C4-2B (cell line): ENCODE measurements around the gene DNA2.
"Not testable (repeated sequence)": the region's sequence is repeated elsewhere in the genome, so short reads cannot be mapped to it uniquely, and the experiment has no call there.

Experiments used
- H3K27ac ChIP-seq: fragments of 450-650 bp; 2 replicates; pipeline ENCODE4 v1.5.1; 2017
- ZFX ChIP-seq: fragments of 450-650 bp; IDR thresholded peaks from 2 replicates; pipeline ENCODE4 v1.6.1; 2017
- TF ChIP-seq, protein P1 (sequence below): fragments of 450-650 bp; conservative IDR thresholded peaks from 2 replicates; pipeline ENCODE4 v1.5.1; 2017; ENCODE audit warnings: mild to moderate bottlenecking

DNA2 gene

DNA sequence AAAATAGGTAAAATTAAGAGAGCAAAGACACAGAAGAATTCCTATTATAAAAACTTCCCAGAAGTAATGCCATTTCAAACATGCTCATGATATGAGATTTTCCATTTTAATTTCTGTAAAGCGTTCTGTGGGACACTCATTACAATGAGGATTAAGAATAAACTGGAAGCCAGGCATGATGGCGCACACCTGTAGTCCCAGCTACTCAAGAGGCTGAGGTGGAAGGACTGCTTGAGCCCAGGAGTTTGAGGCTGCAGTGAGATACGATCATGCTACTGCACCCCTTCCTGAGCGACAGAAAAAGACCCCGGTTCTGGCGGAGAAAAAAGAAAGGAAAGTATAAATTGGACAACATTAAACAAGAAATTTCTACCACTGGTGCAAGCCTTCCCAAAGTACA is 1.5 kb downstream of the DNA2 start:
- no peak for TF ChIP-seq ZFX
- TF ChIP-seq, protein P1, sequence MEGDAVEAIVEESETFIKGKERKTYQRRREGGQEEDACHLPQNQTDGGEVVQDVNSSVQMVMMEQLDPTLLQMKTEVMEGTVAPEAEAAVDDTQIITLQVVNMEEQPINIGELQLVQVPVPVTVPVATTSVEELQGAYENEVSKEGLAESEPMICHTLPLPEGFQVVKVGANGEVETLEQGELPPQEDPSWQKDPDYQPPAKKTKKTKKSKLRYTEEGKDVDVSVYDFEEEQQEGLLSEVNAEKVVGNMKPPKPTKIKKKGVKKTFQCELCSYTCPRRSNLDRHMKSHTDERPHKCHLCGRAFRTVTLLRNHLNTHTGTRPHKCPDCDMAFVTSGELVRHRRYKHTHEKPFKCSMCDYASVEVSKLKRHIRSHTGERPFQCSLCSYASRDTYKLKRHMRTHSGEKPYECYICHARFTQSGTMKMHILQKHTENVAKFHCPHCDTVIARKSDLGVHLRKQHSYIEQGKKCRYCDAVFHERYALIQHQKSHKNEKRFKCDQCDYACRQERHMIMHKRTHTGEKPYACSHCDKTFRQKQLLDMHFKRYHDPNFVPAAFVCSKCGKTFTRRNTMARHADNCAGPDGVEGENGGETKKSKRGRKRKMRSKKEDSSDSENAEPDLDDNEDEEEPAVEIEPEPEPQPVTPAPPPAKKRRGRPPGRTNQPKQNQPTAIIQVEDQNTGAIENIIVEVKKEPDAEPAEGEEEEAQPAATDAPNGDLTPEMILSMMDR, result no peak
- H3K27ac ChIP-seq, result peak overlapping the region; percentile 39

DNA sequence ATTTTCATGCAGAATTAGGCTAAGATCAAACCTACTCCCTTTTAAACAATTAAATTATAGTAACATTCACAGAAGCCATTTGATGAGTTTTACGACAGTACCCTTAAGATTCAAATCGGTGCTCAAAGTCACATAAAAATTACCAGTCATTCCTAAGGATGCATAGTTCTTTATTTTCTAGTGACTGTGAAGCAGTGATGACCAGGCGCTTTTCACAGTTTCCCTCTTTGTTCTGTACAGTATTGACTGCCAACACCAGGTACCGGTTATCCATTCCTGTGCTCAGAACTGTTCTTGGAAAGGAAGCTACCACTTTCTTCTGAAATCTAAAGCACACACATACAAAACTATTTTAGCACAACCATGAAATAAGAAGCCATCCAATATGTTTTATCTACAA is 1.9 kb downstream of the DNA2 start:
- H3K27ac ChIP-seq, result no peak overlapping the region
- TF ChIP-seq ZFX, result no peak

- not testable (repeated sequence) for H3K27ac ChIP-seq
Measured at GRCh38 chr10:68464729-68465128, 7.0 kb downstream of the DNA2 start.

DNA sequence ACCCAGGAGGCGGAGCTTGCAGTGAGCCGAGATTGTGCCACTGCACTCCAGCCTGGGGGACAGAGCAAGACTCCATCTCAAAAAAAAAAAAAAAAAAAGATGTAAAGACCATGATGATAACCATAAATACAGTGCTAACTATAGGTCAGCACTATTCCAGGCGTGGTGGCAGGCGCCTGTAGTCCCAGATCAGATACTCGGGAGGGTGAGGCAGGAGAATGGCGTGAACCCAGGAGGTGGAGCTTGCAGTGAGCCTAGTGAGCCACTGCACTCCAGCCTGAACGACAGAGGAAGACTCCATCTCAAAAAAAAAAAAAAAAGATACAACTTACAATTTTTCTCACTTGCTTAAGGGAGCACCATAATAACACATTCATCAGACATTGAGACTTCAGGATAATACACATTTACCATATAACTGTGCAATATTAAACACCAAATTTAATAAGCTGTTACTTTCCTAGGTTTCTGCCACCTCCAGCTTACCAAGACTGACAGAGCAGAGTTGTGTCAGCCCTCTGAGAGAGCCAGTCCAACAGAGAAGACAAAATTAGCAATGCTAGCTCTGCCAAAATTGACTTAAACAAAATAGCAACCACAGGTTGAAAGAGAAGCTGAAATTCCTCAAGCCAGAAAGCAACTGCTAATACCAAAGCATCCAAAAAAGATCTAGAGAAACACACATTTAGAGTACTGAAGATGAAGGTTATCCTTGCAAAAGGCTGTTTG is 8.2 kb downstream of the DNA2 start:
- H3K27ac ChIP-seq, result no peak overlapping the region
- TF ChIP-seq, protein P1, result no peak
- TF ChIP-seq ZFX, result no peak

DNA sequence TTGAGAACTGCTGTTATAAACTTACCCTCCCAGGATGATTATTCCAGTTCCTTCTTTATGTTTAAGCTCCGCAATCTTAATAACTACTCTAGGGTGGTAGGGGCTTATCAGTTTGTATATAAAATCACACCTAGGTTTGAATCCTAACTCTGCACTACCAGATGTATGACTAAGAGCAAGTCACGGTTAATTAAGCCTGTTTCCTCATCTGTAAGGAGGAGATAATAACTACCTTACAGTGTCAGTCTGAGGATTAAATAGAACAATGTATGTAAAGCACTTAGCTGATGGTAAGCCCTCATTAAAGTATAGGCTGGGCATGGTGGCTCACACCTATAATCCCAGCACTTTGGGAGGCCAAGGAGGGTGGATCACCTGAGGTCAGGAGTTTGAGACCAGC is 9.2 kb downstream of the DNA2 start:
- no peak for TF ChIP-seq ZFX
- TF ChIP-seq, protein P1, result no peak
- H3K27ac ChIP-seq, result no peak overlapping the region

GRCh38 chr10:68461032-68461431 is 10.7 kb downstream of the DNA2 start:
- no peak overlapping the region for H3K27ac ChIP-seq
- TF ChIP-seq, protein P1, result no peak
- TF ChIP-seq ZFX, result no peak

DNA sequence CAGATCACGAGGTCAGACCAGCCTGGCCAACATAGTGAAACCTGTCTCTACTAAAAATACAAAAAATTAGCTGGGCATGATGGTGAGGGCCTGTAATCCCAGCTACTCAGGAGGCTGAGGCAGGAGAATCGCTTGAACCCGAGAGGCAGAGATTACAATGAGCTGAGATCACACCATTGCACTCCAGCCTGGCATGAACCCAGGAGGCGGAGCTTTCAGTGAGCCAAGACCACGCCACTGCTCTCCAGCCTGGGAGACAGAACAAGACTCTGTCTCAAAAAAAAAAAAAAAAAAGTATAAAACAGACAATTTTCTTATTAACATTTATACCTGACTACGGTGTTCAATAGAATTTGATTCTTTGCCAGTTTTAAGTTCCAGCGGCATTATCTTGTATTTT is 22.1 kb downstream of the DNA2 start:
- not testable (repeated sequence) for H3K27ac ChIP-seq

GRCh38 chr10:68446179-68446578 is 25.6 kb downstream of the DNA2 start:
- peak overlapping the region; percentile 61 for H3K27ac ChIP-seq
- TF ChIP-seq, protein P1, result no peak
- no peak for TF ChIP-seq ZFX

GRCh38 chr10:68442971-68443370 is 28.8 kb downstream of the DNA2 start:
- no peak for TF ChIP-seq ZFX
- TF ChIP-seq, protein P1, result no peak
- H3K27ac ChIP-seq, result no peak overlapping the region
